B cell (primary cell): ENCODE measurements around the gene SERPINE3. TPM values are rescaled to one million over a fixed set of nuclear protein-coding genes. Genes with fewer than 3 reads are reported as not detected.

Experiments
- ATAC-seq: fragments of 200-7000 bp; cut with Tn5 transposase; one replicate; pipeline ENCODE4 v1.10.0; 2021; ENCODE audit warnings: low read depth, mild to moderate bottlenecking, moderate number of reproducible peaks, moderate library complexity
- CTCF ChIA-PET: fragments of 350-600 bp; sonication (Branson Sonifier 250); formaldehyde crosslinking; loops from one replicate; lab custom pipeline; 2021; ENCODE audit warnings: antibody characterized with exemption, inconsistent platforms; lab: Charles Lee
- POLR2A ChIA-PET: fragments of 350-600 bp; sonication (Branson Sonifier 250); formaldehyde crosslinking; loops from one replicate; lab custom pipeline; 2021; ENCODE audit warnings: antibody characterized with exemption; lab: Charles Lee
- DNase-seq: peaks from one replicate; pipeline ENCODE4 v3.0.0; 2013
- H2AFZ ChIP-seq: 2 replicates; pipeline ENCODE4 v1.6.1; 2012; ENCODE audit warnings: mild to moderate bottlenecking, low read depth, low read length; ENCODE audit not compliant: insufficient read depth, poor library complexity, severe bottlenecking
- H3K27ac ChIP-seq, 2 donors: 1 replicate in 1 of 2; 2 replicates in 1 of 2; pipeline ENCODE4 v1.5.1; 2012 to 2013; ENCODE audit warnings: low read length in 2 of 2, mild to moderate bottlenecking in 2 of 2, moderate library complexity in 1 of 2
- H3K27me3 ChIP-seq, 4 experiments: fragments of 200-600 bp in 1 of 4; sonication (generic) in 1 of 4; replicated peaks in 1 of 4; 1 replicate in 2 of 4; 2 replicates in 2 of 4; pipeline versions ENCODE4 v1.6.1 to v1.7.0; 2013 to 2016; ENCODE audit warnings: low read length in 3 of 4, mild to moderate bottlenecking in 2 of 4, mixed read lengths in 1 of 4, moderate library complexity in 1 of 4; ENCODE audit not compliant: insufficient read depth in 4 of 4, control insufficient read depth in 3 of 4; ENCODE audit errors: control extremely low read depth in 1 of 4
- H3K36me3 ChIP-seq, 2 experiments: replicated peaks in 1 of 2; 1 replicate in 1 of 2; 2 replicates in 1 of 2; pipeline versions ENCODE4 v1.6.1 to v1.7.1; 2013; ENCODE audit warnings: low read length in 1 of 2; ENCODE audit not compliant: insufficient read depth in 2 of 2, control insufficient read depth in 1 of 2; ENCODE audit errors: control extremely low read depth in 1 of 2, extremely low read depth in 1 of 2
- H3K4me1 ChIP-seq, 2 donors: fragments of 200-600 bp in 1 of 2; sonication (generic) in 1 of 2; 1 replicate in 1 of 2; 2 replicates in 1 of 2; pipeline versions ENCODE4 v1.5.1 to v1.6.1; 2013 to 2017; ENCODE audit warnings: low read length in 2 of 2; ENCODE audit not compliant: control insufficient read depth in 2 of 2, insufficient read depth in 2 of 2
- H3K4me2 ChIP-seq: replicated peaks from 2 replicates; pipeline ENCODE3; 2012; ENCODE audit warnings: mild to moderate bottlenecking, low read depth, low read length; ENCODE audit not compliant: poor library complexity, severe bottlenecking
- H3K4me3 ChIP-seq, 5 experiments: fragments of 200-600 bp in 1 of 5; sonication (generic) in 1 of 5; 1 replicate in 3 of 5; 2 replicates in 2 of 5; pipeline versions ENCODE4 v1.5.1 to v1.7.0; 2011 to 2016; ENCODE audit warnings: low read length in 4 of 5, mild to moderate bottlenecking in 4 of 5, low read depth in 2 of 5, control low read depth in 1 of 5, moderate library complexity in 1 of 5; ENCODE audit not compliant: insufficient read depth in 1 of 5; ENCODE audit errors: control extremely low read depth in 1 of 5, extremely low read depth in 1 of 5
- H3K79me2 ChIP-seq: fragments of 200-600 bp; sonication (generic); one replicate; pipeline ENCODE4 v1.6.0; 2016; ENCODE audit warnings: low read length; ENCODE audit not compliant: control insufficient read depth, insufficient read depth
- H3K9ac ChIP-seq: fragments of 200-600 bp; sonication (generic); 2 replicates; pipeline ENCODE4 v1.6.1; 2017; ENCODE audit warnings: mild to moderate bottlenecking, low read length, moderate library complexity
- H3K9me3 ChIP-seq, 3 donors: one replicate each; pipeline versions ENCODE4 v1.6.1 to v1.7.1; 2013; ENCODE audit warnings: low read length in 2 of 3; ENCODE audit not compliant: control insufficient read depth in 2 of 3, insufficient read depth in 1 of 3; ENCODE audit errors: control extremely low read depth in 1 of 3
- H4K20me1 ChIP-seq: 2 replicates; pipeline ENCODE4 v1.6.0; 2012; ENCODE audit warnings: mild to moderate bottlenecking, low read length; ENCODE audit not compliant: insufficient read depth, control insufficient read depth, poor library complexity, severe bottlenecking
- H3K27ac Mint-ChIP-seq: one replicate; pipeline ENCODE4 v1.8.0; 2021; ENCODE audit warnings: mixed read lengths
- H3K27me3 Mint-ChIP-seq: one replicate; pipeline ENCODE4 v1.8.0; 2021; ENCODE audit warnings: mixed read lengths
- H3K4me1 Mint-ChIP-seq: one replicate; pipeline ENCODE4 v1.8.0; 2021; ENCODE audit warnings: mixed read lengths
- H3K4me3 Mint-ChIP-seq: one replicate; pipeline ENCODE4 v1.8.0; 2021; ENCODE audit warnings: mixed read lengths
- H3K9me3 Mint-ChIP-seq: one replicate; pipeline ENCODE4 v1.8.0; 2022; ENCODE audit warnings: mixed read lengths; ENCODE audit not compliant: insufficient read depth
- CTCF ChIP-seq: fragments of 200-600 bp; IDR thresholded peaks from one replicate; pipeline ENCODE4 v1.8.0; 2022; ENCODE audit warnings: antibody characterized with exemption, mild to moderate bottlenecking
- EZH2 ChIP-seq: IDR thresholded peaks from 2 replicates; pipeline ENCODE4 v1.6.1; 2012; ENCODE audit warnings: borderline replicate concordance, low read depth, mild to moderate bottlenecking, moderate library complexity, low read length; ENCODE audit not compliant: insufficient read depth, poor library complexity, severe bottlenecking
- WGBS: methylation state at CpG from one replicate; pipeline ENCODE4 v1.1.5; 2013; ENCODE audit warnings: missing lambda C conversion rate; ENCODE audit not compliant: insufficient coverage; 5-methylcytosine and 5-hydroxymethylcytosine counted together
- intact Hi-C: fragments of 100-400 bp; cut with micrococcal nuclease; formaldehyde crosslinking; loops from one replicate; pipeline ENCODE4 v1.10.0; 2022
- polyA plus RNA-seq: library from polyadenylated mRNA; depleted of rRNA; stranded (reverse); fragments of >200 nt; gene quantifications from 2 replicates; pipeline ENCODE4 v1.2.3, GENCODE V29; 2012
- total RNA-seq, 2 donors: library from RNA; stranded (reverse); fragments of 120-200 nt in 1 of 2; gene quantifications; 1 replicate in 1 of 2; 2 replicates in 1 of 2; pipeline versions ENCODE4 v1.2.3 to v1.2.4, GENCODE V29; 2013 to 2022

The SERPINE3 gene
- total and polyA plus RNA-seq, 2 donors (not counting 1 experiment from before 2014, with no cell fraction given), result not detected

- no peak overlapping the region for H3K27ac ChIP-seq
- no peaks in the 10 kb centered on the region for H3K27me3 Mint-ChIP-seq
- no peak overlapping the region for H3K4me3 ChIP-seq
- intact Hi-C loops, result no loop called here
- H3K27me3 ChIP-seq, result no peaks in the 10 kb centered on the region
- H4K20me1 ChIP-seq, result no peaks in the 10 kb centered on the region
- no peak overlapping the region for H3K4me2 ChIP-seq
- H2AFZ ChIP-seq, result no peak overlapping the region
- no peaks in the 10 kb centered on the region for H3K79me2 ChIP-seq
- no peak for DNase-seq
- no peaks in the 10 kb centered on the region for H3K9me3 Mint-ChIP-seq
- TF ChIP-seq CTCF (no peak), EZH2 (no peak)
- ChIA-PET POLR2A (no interaction called here), CTCF (interaction anchor here (0.7 kb wide), 1 partner anchor 86 kb away, joined by 3 read pairs; no protein-coding TSS in a partner anchor)
- no peak overlapping the region for H3K4me3 Mint-ChIP-seq
- no peaks in the 10 kb centered on the region for H3K4me1 ChIP-seq
- H3K4me1 Mint-ChIP-seq, result no peaks in the 10 kb centered on the region
- no peak for ATAC-seq
- H3K9ac ChIP-seq, result no peak overlapping the region
- H3K9me3 ChIP-seq, result no peaks in the 10 kb centered on the region
- H3K36me3 ChIP-seq, result peaks cover 5 to 28% of the 10 kb centered on the region in 2 experiments
- no peak overlapping the region for H3K27ac Mint-ChIP-seq
Observed at GRCh38 chr13:51363625-51364024, 24.1 kb downstream of the SERPINE3 start.

GRCh38 chr13:51364404-51365008 is 25.0 kb downstream of the SERPINE3 start:
- ATAC-seq, result no peak
- no peaks in the 10 kb centered on the region for H3K27me3 ChIP-seq
- H3K4me3 ChIP-seq, result no peak overlapping the region
- no peak overlapping the region for H3K27ac ChIP-seq
- intact Hi-C loops, result no loop called here
- no peak overlapping the region for H3K4me3 Mint-ChIP-seq
- POLR2A ChIA-PET, result no interaction called here
- H3K4me1 ChIP-seq, result no peaks in the 10 kb centered on the region
- H3K27ac Mint-ChIP-seq, result no peak overlapping the region
- no peaks in the 10 kb centered on the region for H3K27me3 Mint-ChIP-seq
- no peak overlapping the region for H3K9ac ChIP-seq
- no peaks in the 10 kb centered on the region for H3K9me3 ChIP-seq
- H3K9me3 Mint-ChIP-seq, result no peaks in the 10 kb centered on the region
- H4K20me1 ChIP-seq, result no peaks in the 10 kb centered on the region
- 21% methylated on average over 2 of the region's 3 CpGs for WGBS
- no peak overlapping the region for H3K4me2 ChIP-seq
- H2AFZ ChIP-seq, result no peak overlapping the region
- no peak for DNase-seq
- no peaks in the 10 kb centered on the region for H3K4me1 Mint-ChIP-seq
- H3K36me3 ChIP-seq, result peaks cover 5 to 34% of the 10 kb centered on the region in 2 experiments
- no peaks in the 10 kb centered on the region for H3K79me2 ChIP-seq
- no peak for TF ChIP-seq EZH2
- no peak for TF ChIP-seq CTCF
- CTCF ChIA-PET, result interaction anchor here (0.7 kb wide), 1 partner anchor 85 kb away, joined by 3 read pairs; no protein-coding TSS in a partner anchor
